Epithelial cell of esophagus (primary cell): ENCODE measurements around the gene PARP1.
"Not testable (repeated sequence)": the region's sequence is repeated elsewhere in the genome, so short reads cannot be mapped to it uniquely, and the experiment has no call there.

Experiments used
- DNase-seq: peaks from one replicate; pipeline ENCODE4 v3.0.0; 2010; ENCODE audit warnings: low read depth
- H3K4me3 ChIP-seq: 2 replicates; pipeline ENCODE4 v1.5.1; 2011; ENCODE audit warnings: mild to moderate bottlenecking, low read length, control low read depth
- CTCF ChIP-seq: IDR thresholded peaks from 2 replicates; pipeline ENCODE4 v1.5.1; 2011; ENCODE audit warnings: low read depth, mild to moderate bottlenecking, low read length, control low read depth, inconsistent platforms; ENCODE audit not compliant: insufficient read depth; ENCODE audit errors: missing control alignments

The PARP1 gene

DNA sequence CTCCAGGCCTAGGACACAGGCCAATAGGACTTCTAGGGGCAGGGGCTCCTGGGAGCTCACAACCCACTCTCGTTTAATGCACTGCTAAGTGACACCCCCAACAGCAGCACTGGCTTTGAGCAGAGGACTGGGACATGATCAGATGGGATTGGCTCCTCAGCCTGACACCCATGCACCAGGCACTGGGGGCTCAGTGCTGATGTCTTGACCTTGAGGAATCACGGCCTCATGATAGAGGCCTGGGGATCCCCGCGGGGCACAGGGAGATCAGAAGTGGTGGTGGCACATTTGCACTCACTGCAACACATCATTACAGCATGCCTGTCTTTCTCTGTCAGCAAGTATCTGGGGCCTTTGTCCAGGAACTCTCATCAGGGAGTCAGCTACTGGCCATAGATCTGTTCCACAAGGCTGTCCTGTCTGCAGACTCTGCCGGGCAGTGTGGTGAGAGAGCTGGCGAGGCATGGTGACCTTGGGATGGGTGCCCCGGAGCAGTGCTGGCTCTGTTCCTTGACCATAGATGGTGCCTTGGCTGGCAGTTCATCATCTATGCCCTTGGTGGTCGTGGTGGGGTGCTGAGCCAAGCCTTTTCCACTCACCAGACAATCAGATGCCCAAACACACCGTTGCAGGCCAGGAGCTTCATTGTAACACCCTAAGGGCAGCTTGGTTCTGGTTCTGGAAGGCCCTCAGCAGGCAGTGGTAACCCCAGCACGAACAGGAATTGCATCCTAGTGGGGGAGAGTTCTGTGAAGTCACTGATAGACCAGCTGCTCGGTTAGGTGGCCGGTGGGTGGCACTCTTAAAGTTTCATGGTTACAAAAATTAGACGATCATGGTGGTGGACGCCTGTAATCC is 22.2 kb upstream of the PARP1 start:
- TF ChIP-seq CTCF = no peak
- no peak overlapping the region for H3K4me3 ChIP-seq
- no peak for DNase-seq

- peak; percentile 45 for DNase-seq
- no peak overlapping the region for H3K4me3 ChIP-seq
- TF ChIP-seq CTCF = no peak
Observed at GRCh38 chr1:226428791-226429461, 21.0 kb upstream of the PARP1 start.

- no peak for DNase-seq
- TF ChIP-seq CTCF = no peak
Observed at GRCh38 chr1:226428348-226428747, 20.5 kb upstream of the PARP1 start.

DNA sequence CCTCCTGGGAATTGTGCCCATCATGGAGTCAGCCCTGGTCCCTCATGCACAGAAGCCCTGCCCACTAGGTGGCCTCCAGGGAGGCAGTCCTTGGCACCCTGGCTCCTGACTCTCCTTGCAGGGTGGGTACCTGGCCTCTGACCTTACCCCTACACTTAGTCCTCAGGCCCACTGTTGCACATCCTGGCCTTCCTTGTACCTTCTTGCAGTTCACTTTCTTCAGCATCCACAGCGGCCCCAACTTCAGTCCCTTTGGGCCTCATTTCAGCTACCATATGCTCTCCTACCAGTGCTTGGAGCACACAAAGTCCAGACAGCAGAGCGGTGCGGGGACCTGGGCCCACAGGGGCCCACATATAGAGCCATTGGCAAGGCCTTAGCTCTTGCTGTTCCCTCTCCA is 19.2 kb upstream of the PARP1 start:
- no peak for DNase-seq
- H3K4me3 ChIP-seq = no peak overlapping the region
- TF ChIP-seq CTCF = no peak

More at GRCh38 chr1:226428348-226428747, 20.5 kb upstream of the PARP1 start:
- H3K4me3 ChIP-seq = no peak overlapping the region

DNA sequence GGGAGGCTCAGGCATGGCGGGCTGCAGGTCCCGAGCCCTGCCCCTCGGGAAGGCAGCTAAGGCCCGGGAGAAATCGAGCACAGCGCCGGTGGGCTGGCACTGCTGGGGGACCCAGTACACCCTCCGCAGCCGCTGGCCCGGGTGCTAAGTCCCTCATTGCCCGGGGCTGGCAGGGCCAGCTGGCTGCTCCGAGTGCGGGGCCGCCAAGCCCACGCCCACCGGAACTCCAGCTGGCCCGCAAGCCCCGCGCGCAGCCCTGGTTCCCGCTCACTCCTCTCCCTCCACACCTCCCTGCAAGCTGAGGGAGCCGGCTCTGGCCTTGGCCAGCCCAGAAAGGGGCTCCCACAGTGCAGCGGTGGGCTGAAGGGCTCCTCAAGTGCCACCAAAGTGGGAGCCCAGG is 18.5 kb upstream of the PARP1 start:
- H3K4me3 ChIP-seq, DNase-seq: not testable (repeated sequence)

DNA sequence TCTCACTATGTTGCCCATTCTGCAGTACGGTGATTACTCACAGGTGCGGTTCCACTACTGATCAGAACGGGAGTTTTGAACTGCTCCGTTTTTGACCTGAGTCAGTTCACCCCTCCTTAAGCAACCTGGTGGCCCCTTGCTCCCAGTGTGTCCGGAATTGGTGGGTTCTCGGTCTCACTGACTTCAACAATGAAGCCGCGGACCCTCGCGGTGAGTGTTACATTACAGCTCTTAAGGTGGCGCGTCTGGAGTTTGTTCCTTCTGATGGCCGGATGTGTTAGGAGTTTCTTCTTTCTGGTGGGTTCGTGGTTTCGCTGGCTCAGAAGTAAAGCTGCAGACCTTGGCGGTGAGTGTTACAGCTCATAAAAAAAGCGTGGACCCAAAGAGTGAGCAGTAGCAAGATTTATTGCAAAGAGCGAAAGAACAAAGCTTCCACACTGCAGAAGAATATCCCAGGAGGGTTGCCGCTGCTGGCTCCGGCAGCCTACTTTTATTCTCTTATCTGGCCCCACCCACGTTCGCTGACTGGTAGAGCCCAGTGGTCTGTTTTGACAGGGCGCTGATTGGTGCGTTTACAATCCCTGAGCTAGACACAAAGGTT is 17.6 kb upstream of the PARP1 start:
- no peak overlapping the region for H3K4me3 ChIP-seq
- no peak for TF ChIP-seq CTCF
- no peak for DNase-seq

- no peak overlapping the region for H3K4me3 ChIP-seq
Observed at GRCh38 chr1:226425004-226425378, 17.1 kb upstream of the PARP1 start.

More at GRCh38 chr1:226425004-226425378, 17.1 kb upstream of the PARP1 start:
- no peak for DNase-seq
- TF ChIP-seq CTCF = no peak
